ENCODE results near the gene STAC2. TPM values are rescaled to one million over a fixed set of nuclear protein-coding genes. Genes with fewer than 3 reads are reported as not detected.

The STAC2 gene
- total and polyA plus RNA-seq, 9 of the 15 experiments (the other 6 are each of a cell fraction or from before 2014, with no cell fraction given), result not detected

DNA sequence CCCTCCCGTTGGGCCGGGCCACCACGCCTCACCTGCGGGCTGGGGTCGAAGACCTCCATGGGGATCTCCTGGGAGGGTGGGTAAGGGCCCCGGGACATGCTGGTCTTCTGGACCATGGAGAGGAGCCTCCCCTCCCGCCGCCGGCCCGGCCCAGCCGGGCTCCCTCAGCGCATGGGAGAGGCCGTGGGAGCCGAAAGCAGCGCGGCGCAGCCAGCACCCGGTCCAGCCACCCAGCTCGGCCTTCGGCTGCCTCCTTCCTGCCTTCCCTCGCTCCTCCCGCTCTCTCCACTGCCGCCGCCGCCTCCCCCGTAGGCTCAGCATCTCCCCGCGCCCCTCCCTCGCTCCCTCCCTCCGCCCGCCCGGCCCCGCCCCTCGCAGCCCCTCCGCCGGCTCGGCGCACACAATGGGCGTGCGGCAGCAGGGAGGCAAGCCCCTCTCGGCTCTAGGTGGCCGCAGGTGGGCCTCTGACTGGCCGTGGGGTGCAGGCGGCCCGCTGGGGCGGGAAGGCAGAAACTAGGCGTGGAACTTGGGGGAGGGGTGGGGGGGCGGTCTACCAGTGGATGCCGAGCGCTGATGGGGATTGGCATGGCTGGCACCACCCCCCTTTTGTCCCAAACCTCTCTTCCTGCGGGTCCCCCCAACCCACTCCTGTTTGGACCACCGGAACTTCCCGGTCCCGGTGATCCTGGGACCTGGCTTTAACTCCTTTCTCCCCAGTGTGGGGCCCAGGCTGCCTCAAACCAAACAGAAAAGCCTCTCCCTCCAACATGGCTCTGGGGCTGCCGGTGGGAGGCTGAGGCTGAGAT is 28.2 kb downstream of the STAC2 start, which contains the start of gene CACNB1 (continued):
- TF ChIP-seq, protein P1, sequence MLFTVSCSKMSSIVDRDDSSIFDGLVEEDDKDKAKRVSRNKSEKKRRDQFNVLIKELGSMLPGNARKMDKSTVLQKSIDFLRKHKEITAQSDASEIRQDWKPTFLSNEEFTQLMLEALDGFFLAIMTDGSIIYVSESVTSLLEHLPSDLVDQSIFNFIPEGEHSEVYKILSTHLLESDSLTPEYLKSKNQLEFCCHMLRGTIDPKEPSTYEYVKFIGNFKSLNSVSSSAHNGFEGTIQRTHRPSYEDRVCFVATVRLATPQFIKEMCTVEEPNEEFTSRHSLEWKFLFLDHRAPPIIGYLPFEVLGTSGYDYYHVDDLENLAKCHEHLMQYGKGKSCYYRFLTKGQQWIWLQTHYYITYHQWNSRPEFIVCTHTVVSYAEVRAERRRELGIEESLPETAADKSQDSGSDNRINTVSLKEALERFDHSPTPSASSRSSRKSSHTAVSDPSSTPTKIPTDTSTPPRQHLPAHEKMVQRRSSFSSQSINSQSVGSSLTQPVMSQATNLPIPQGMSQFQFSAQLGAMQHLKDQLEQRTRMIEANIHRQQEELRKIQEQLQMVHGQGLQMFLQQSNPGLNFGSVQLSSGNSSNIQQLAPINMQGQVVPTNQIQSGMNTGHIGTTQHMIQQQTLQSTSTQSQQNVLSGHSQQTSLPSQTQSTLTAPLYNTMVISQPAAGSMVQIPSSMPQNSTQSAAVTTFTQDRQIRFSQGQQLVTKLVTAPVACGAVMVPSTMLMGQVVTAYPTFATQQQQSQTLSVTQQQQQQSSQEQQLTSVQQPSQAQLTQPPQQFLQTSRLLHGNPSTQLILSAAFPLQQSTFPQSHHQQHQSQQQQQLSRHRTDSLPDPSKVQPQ (CRISPR knock-in tag; IDR thresholded peaks at IDR 0.05; ENCODE audit: borderline replicate concordance), result no peak
- no peak for TF ChIP-seq SREBF2 (CRISPR knock-in tag; IDR thresholded peaks at IDR 0.05)
- no peak for TF ChIP-seq FOSL1 (tag; conservative IDR thresholded peaks at IDR 0.05)
- TF ChIP-seq SIRT6 (IDR thresholded peaks at IDR 0.05; ENCODE audit: low read depth, low read length), result no peak
- TF ChIP-seq TCF7L2 (IDR thresholded peaks at IDR 0.05; ENCODE audit: low read depth, low read length), result no peak
- no peak for TF ChIP-seq MTA2 (IDR thresholded peaks at IDR 0.05; ENCODE audit: low read depth)
- TF ChIP-seq FOXA1 (IDR thresholded peaks at IDR 0.05; ENCODE audit: borderline replicate concordance), result no peak
- TF ChIP-seq ZNF586 (CRISPR knock-in tag; conservative IDR thresholded peaks at IDR 0.05), result no peak
- TF ChIP-seq, protein P2, sequence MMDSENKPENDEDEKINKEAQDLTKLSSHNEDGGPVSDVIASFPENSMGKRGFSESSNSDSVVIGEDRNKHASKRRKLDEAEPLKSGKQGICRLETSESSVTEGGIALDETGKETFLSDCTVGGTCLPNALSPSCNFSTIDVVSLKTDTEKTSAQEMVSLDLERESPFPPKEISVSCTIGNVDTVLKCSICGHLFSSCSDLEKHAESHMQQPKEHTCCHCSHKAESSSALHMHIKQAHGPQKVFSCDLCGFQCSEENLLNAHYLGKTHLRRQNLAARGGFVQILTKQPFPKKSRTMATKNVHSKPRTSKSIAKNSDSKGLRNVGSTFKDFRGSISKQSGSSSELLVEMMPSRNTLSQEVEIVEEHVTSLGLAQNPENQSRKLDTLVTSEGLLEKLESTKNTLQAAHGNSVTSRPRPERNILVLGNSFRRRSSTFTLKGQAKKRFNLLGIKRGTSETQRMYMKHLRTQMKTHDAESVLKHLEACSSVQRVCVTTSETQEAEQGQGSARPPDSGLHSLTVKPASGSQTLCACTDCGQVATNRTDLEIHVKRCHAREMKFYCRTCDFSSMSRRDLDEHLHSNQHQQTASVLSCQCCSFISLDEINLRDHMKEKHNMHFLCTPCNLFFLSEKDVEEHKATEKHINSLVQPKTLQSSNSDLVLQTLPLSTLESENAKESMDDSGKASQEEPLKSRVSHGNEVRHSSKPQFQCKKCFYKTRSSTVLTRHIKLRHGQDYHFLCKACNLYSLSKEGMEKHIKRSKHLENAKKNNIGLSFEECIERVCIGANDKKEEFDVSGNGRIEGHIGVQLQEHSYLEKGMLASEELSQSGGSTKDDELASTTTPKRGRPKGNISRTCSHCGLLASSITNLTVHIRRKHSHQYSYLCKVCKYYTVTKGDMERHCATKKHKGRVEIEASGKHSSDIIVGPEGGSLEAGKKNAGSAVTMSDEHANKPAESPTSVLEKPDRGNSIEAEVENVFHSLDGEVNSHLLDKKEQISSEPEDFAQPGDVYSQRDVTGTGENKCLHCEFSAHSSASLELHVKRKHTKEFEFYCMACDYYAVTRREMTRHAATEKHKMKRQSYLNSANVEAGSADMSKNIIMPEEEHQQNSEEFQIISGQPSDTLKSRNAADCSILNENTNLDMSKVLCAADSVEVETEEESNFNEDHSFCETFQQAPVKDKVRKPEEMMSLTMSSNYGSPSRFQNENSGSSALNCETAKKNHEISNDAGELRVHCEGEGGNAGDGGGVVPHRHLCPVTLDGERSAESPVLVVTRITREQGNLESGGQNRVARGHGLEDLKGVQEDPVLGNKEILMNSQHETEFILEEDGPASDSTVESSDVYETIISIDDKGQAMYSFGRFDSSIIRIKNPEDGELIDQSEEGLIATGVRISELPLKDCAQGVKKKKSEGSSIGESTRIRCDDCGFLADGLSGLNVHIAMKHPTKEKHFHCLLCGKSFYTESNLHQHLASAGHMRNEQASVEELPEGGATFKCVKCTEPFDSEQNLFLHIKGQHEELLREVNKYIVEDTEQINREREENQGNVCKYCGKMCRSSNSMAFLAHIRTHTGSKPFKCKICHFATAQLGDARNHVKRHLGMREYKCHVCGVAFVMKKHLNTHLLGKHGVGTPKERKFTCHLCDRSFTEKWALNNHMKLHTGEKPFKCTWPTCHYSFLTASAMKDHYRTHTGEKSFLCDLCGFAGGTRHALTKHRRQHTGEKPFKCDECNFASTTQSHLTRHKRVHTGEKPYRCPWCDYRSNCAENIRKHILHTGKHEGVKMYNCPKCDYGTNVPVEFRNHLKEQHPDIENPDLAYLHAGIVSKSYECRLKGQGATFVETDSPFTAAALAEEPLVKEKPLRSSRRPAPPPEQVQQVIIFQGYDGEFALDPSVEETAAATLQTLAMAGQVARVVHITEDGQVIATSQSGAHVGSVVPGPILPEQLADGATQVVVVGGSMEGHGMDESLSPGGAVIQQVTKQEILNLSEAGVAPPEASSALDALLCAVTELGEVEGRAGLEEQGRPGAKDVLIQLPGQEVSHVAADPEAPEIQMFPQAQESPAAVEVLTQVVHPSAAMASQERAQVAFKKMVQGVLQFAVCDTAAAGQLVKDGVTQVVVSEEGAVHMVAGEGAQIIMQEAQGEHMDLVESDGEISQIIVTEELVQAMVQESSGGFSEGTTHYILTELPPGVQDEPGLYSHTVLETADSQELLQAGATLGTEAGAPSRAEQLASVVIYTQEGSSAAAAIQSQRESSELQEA (IDR thresholded peaks at IDR 0.05; ENCODE audit: low read depth), result no peak
- no peak for TF ChIP-seq ZNF175 (CRISPR knock-in tag; IDR thresholded peaks at IDR 0.05; ENCODE audit: low read depth)
- no peak for TF ChIP-seq ZNF507 (tag; conservative IDR thresholded peaks at IDR 0.05)
- peak in 1 of 3 experiments; percentile 31 for TF ChIP-seq YY1 (IDR thresholded peaks at IDR 0.05; ENCODE audit: borderline replicate concordance in 1 of 3, control insufficient read depth in 1 of 3, extremely low read depth in 1 of 3, insufficient read depth in 3 of 3, insufficient read length in 1 of 3, insufficient replicate concordance in 2 of 3, low read depth in 1 of 3, low read length in 2 of 3)
- TF ChIP-seq, protein P3, sequence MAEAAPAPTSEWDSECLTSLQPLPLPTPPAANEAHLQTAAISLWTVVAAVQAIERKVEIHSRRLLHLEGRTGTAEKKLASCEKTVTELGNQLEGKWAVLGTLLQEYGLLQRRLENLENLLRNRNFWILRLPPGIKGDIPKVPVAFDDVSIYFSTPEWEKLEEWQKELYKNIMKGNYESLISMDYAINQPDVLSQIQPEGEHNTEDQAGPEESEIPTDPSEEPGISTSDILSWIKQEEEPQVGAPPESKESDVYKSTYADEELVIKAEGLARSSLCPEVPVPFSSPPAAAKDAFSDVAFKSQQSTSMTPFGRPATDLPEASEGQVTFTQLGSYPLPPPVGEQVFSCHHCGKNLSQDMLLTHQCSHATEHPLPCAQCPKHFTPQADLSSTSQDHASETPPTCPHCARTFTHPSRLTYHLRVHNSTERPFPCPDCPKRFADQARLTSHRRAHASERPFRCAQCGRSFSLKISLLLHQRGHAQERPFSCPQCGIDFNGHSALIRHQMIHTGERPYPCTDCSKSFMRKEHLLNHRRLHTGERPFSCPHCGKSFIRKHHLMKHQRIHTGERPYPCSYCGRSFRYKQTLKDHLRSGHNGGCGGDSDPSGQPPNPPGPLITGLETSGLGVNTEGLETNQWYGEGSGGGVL (CRISPR knock-in tag; IDR thresholded peaks at IDR 0.05), result no peak
- TF ChIP-seq SNRNP70 (optimal IDR thresholded peaks at IDR 0.05; ENCODE audit: low read depth, low read length), result no peak

All from K562 (cell line).